Measurements from ENCODE around the gene SNAPC4. TPM values are rescaled to one million over a fixed set of nuclear protein-coding genes. Genes with fewer than 3 reads are reported as not detected.

The SNAPC4 gene
- total RNA-seq, 1 donor from 2014 or later: 3.2 TPM

Other genes starting within 250 kb of the SNAPC4 start
- gene LHX3, start 195.0 kb downstream of the SNAPC4 start, total RNA-seq: not detected
- 6.1 TPM for gene QSOX2, start 154.4 kb downstream of the SNAPC4 start, total RNA-seq
- not detected for gene CCDC187, start 96.1 kb downstream of the SNAPC4 start, total RNA-seq
- gene GPSM1, start 72.6 kb downstream of the SNAPC4 start, total RNA-seq: 35.4 TPM
- gene DNLZ, start 36.4 kb downstream of the SNAPC4 start, total RNA-seq: 25.0 TPM
- gene CARD9, start 26.5 kb downstream of the SNAPC4 start, total RNA-seq: 16.9 TPM
- gene ENTR1, start 10.4 kb upstream of the SNAPC4 start, total RNA-seq: 60.4 TPM
- 23.6 TPM for gene PMPCA, start 10.5 kb upstream of the SNAPC4 start, total RNA-seq
- 9.8 TPM for gene INPP5E, start 39.7 kb upstream of the SNAPC4 start, total RNA-seq
- gene SEC16A, start 82.9 kb upstream of the SNAPC4 start, total RNA-seq: 52.3 TPM
- 67.0 TPM for gene NOTCH1, start 145.9 kb upstream of the SNAPC4 start, total RNA-seq

Data from vagina (tissue), 1 donor.